Naive thymus-derived CD4-positive, alpha-beta T cell (primary cell): ENCODE measurements around the gene CEBPZ. TPM values are rescaled to one million over a fixed set of nuclear protein-coding genes. Genes with fewer than 3 reads are reported as not detected.
"Not testable (repeated sequence)": the region's sequence is repeated elsewhere in the genome, so short reads cannot be mapped to it uniquely, and the experiment has no call there.

ENCODE experiments used
- ATAC-seq: fragments of 150-1000 bp; cut with Tn5 transposase; 2 replicates; pipeline ENCODE4 v1.10.0; 2021; ENCODE audit warnings: mild to moderate bottlenecking, moderate library complexity
- CTCF ChIA-PET: fragments of 350-600 bp; sonication (Branson Sonifier 250); formaldehyde crosslinking; loops from one replicate; lab custom pipeline; 2021; ENCODE audit warnings: antibody characterized with exemption; lab: Charles Lee
- POLR2A ChIA-PET: fragments of 350-600 bp; sonication (Branson Sonifier 250); formaldehyde crosslinking; loops from one replicate; lab custom pipeline; 2021; ENCODE audit warnings: antibody characterized with exemption, inconsistent platforms; lab: Charles Lee
- DNase-seq, 9 donors: peaks; one replicate each; pipeline versions ENCODE4 v3.0.0 to v3.0.0-alpha.2; 2020 to 2022; ENCODE audit warnings: mixed read lengths in 1 of 9
- H3K27ac ChIP-seq: one replicate; pipeline ENCODE4 v1.7.0; 2013; ENCODE audit warnings: mild to moderate bottlenecking, low read depth, low read length, moderate library complexity
- H3K27me3 ChIP-seq, 2 donors: one replicate each; pipeline ENCODE4 v1.7.0; 2013; ENCODE audit warnings: low read length in 2 of 2, mild to moderate bottlenecking in 2 of 2, moderate library complexity in 2 of 2; ENCODE audit not compliant: control insufficient read depth in 2 of 2, insufficient read depth in 2 of 2
- H3K36me3 ChIP-seq, 3 experiments: 1 replicate in 2 of 3; 2 replicates in 1 of 3; pipeline ENCODE4 v1.7.0; 2013; ENCODE audit warnings: low read length in 3 of 3, mild to moderate bottlenecking in 3 of 3, moderate library complexity in 1 of 3; ENCODE audit not compliant: insufficient read depth in 3 of 3, control insufficient read depth in 2 of 3
- H3K4me1 ChIP-seq, 2 donors: one replicate each; pipeline ENCODE4 v1.7.0; 2013; ENCODE audit warnings: low read length in 2 of 2, mild to moderate bottlenecking in 2 of 2, moderate library complexity in 1 of 2; ENCODE audit not compliant: control insufficient read depth in 2 of 2, insufficient read depth in 2 of 2
- H3K4me3 ChIP-seq: 2 replicates; pipeline ENCODE4 v1.7.0; 2013; ENCODE audit warnings: mild to moderate bottlenecking, low read length
- H3K9me3 ChIP-seq, 3 experiments: 1 replicate in 2 of 3; 2 replicates in 1 of 3; pipeline ENCODE4 v1.7.0; 2013; ENCODE audit warnings: low read length in 3 of 3; ENCODE audit not compliant: control insufficient read depth in 2 of 3
- H3K27ac Mint-ChIP-seq, 9 donors: one replicate each; pipeline ENCODE4 v1.8.0; 2020 to 2022; ENCODE audit warnings: mixed read lengths in 9 of 9, mild to moderate bottlenecking in 8 of 9, moderate library complexity in 5 of 9, inconsistent platforms in 2 of 9
- H3K27me3 Mint-ChIP-seq, 5 donors: one replicate each; pipeline ENCODE4 v1.8.0; 2021 to 2022; ENCODE audit warnings: mixed read lengths in 5 of 5, mild to moderate bottlenecking in 1 of 5
- H3K36me3 Mint-ChIP-seq, 5 donors: one replicate each; pipeline ENCODE4 v1.8.0; 2020 to 2022; ENCODE audit warnings: mixed read lengths in 5 of 5, mild to moderate bottlenecking in 3 of 5, inconsistent platforms in 1 of 5
- H3K4me1 Mint-ChIP-seq, 7 donors: one replicate each; pipeline ENCODE4 v1.8.0; 2020 to 2022; ENCODE audit warnings: mixed read lengths in 7 of 7, mild to moderate bottlenecking in 3 of 7, inconsistent platforms in 1 of 7
- H3K4me3 Mint-ChIP-seq, 10 donors: one replicate each; pipeline ENCODE4 v1.8.0; 2020 to 2022; ENCODE audit warnings: mild to moderate bottlenecking in 10 of 10, mixed read lengths in 10 of 10, moderate library complexity in 6 of 10, inconsistent platforms in 2 of 10
- H3K9me3 Mint-ChIP-seq, 11 donors: one replicate each; pipeline ENCODE4 v1.8.0; 2020 to 2022; ENCODE audit warnings: mixed read lengths in 11 of 11, mild to moderate bottlenecking in 4 of 11, inconsistent platforms in 1 of 11, moderate library complexity in 1 of 11
- intact Hi-C, 2 donors: fragments of 100-400 bp; cut with micrococcal nuclease; formaldehyde crosslinking; loops; one replicate each; pipeline ENCODE4 v1.15.1; 2023
- polyA plus RNA-seq, 2 donors: library from polyadenylated mRNA; unstranded; fragments of 300-500 nt; fragmentation: Illumina TruSeq; gene quantifications; one replicate each; pipeline ENCODE4 v1.2.3, GENCODE V29; 2021
- total RNA-seq, 6 experiments: library from RNA in 5 of 6; stranded (reverse) in 5 of 6; gene quantifications; 1 replicate in 5 of 6; 2 replicates in 1 of 6; pipeline ENCODE4 v1.2.3 and lab custom pipeline; 2021 to 2026

Gene CEBPZ
- total and polyA plus RNA-seq, 7 experiments from 2014 or later: 27.1 to 67.6 (median 55.5) TPM

DNA sequence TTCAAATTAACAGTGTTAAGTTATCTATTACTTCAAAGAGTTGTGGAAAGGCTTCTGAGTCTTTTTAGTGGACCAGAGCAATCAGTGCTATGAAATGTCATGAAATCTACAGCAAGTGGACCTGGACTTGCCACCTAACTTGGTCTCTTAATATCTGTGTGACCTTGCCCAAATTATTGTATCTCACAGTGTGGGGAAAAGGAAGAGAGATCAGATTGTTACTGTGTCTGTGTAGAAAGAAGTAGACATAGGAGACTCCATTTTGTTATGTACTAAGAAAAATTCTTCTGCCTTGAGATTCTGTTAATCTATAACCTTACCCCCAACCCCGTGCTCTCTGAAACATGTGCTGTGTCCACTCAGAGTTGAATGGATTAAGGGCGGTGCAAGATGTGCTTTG lies 6.3 kb downstream of the CEBPZ start:
- H3K36me3 Mint-ChIP-seq: peaks cover 7 to 54% (median 33%) of the 10 kb centered on the region in 5 donors
- H3K9me3 Mint-ChIP-seq, POLR2A ChIA-PET, intact Hi-C loops, DNase-seq, ATAC-seq, H3K27me3 Mint-ChIP-seq, H3K27me3 ChIP-seq, CTCF ChIA-PET, H3K27ac ChIP-seq, H3K4me3 ChIP-seq, H3K9me3 ChIP-seq: not testable (repeated sequence)
- H3K4me3 Mint-ChIP-seq: peak overlapping the region in 7 of 10 donors; percentile 1 to 46 (median 28)
- H3K27ac Mint-ChIP-seq: peak overlapping the region in 1 of 9 donors; percentile 28
- H3K36me3 ChIP-seq: peaks cover 0 to 34% (median 19%) of the 10 kb centered on the region in 3 experiments
- H3K4me1 ChIP-seq: peaks cover 9 to 25% of the 10 kb centered on the region in 2 donors
- peaks cover 41 to 76% (median 65%) of the 10 kb centered on the region in 7 donors for H3K4me1 Mint-ChIP-seq

- peak overlapping the region in 1 of 10 donors; percentile 18 for H3K4me3 Mint-ChIP-seq
- POLR2A ChIA-PET: interaction anchor here (0.6 kb wide), 1 partner anchor 14 kb away, joined by 4 read pairs; no protein-coding TSS in a partner anchor
Observed at GRCh38 chr2:37224063-37224462, 7.3 kb downstream of the CEBPZ start.

DNA sequence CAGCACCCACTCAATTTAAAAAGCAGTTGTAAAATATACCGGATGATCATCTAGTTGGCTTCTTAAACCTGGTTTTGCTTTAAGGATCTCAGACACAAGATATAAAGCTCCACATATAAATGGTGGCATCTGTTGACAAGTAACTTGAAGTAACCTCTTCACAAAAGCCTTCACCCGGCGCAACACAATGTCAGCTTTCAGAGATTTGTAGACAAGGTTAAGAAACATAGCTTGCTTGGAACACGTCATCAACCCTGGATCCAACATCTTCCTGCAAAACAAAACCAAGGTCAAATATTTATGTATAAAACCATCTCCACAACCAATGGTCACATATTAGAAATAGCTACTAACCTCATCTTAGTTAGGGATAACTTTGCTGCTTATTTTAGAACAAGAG lies 8.3 kb downstream of the CEBPZ start:
- Mint-ChIP-seq H3K4me1 (peaks cover 33 to 62% (median 55%) of the 10 kb centered on the region in 7 donors), H3K27me3 (no peaks in the 10 kb centered on the region), H3K36me3 (peaks cover 7 to 58% (median 37%) of the 10 kb centered on the region in 5 donors), H3K4me3 (peak overlapping the region in 3 of 10 donors; percentile 6 to 25 (median 14)), H3K9me3 (peaks cover 0 to 1% (median 0%) of the 10 kb centered on the region in 11 donors), H3K27ac (peak overlapping the region in 4 of 9 donors; percentile 28 to 72 (median 50))
- ChIA-PET POLR2A (no interaction called here), CTCF (interaction anchor here (0.6 to 1.4 kb wide), 3 partner anchors 8 to 429 kb away, joined by 3 to 5 read pairs (median 3); partner anchors contain the start of genes CEBPZ and NDUFAF7)
- ATAC-seq (no peak), DNase-seq (no peak)
- no peak overlapping the region for H3K4me3 ChIP-seq
- H3K27ac ChIP-seq: no peak overlapping the region
- peaks cover 4 to 15% of the 10 kb centered on the region in 2 donors for H3K4me1 ChIP-seq
- H3K27me3 ChIP-seq: no peaks in the 10 kb centered on the region
- peaks cover 0 to 41% (median 15%) of the 10 kb centered on the region in 3 experiments for H3K36me3 ChIP-seq
- intact Hi-C loops: no loop called here
- H3K9me3 ChIP-seq: no peaks in the 10 kb centered on the region

More at GRCh38 chr2:37224063-37224462, 7.3 kb downstream of the CEBPZ start:
- Histone ChIP-seq H3K9me3 (no peaks in the 10 kb centered on the region), H3K36me3 (peaks cover 0 to 39% (median 19%) of the 10 kb centered on the region in 3 experiments), H3K4me3 (no peak overlapping the region), H3K27me3 (no peaks in the 10 kb centered on the region), H3K27ac (no peak overlapping the region), H3K4me1 (peaks cover 4 to 15% of the 10 kb centered on the region in 2 donors)
- intact Hi-C loops: no loop called here
- Mint-ChIP-seq H3K36me3 (peaks cover 7 to 54% (median 33%) of the 10 kb centered on the region in 5 donors), H3K4me1 (peaks cover 36 to 70% (median 61%) of the 10 kb centered on the region in 7 donors), H3K9me3 (peaks cover 0 to 1% (median 0%) of the 10 kb centered on the region in 11 donors), H3K27me3 (no peaks in the 10 kb centered on the region), H3K27ac (peak overlapping the region in 1 of 9 donors; percentile 85)
- DNase-seq: no peak
- ATAC-seq: no peak
- CTCF ChIA-PET: interaction anchor here (0.7 to 1.0 kb wide), 2 partner anchors 55 to 257 kb away, joined by 3 to 4 read pairs; no protein-coding TSS in a partner anchor

- Histone ChIP-seq H3K9me3 (no peaks in the 10 kb centered on the region), H3K36me3 (peaks cover 7 to 47% (median 16%) of the 10 kb centered on the region in 3 experiments), H3K27ac (no peak overlapping the region), H3K4me3 (no peak overlapping the region), H3K27me3 (no peaks in the 10 kb centered on the region), H3K4me1 (no peaks in the 10 kb centered on the region)
- no peaks in the 10 kb centered on the region for H3K9me3 Mint-ChIP-seq
- intact Hi-C loops: no loop called here
- ChIA-PET CTCF (interaction anchor here (0.6 kb wide), 1 partner anchor 53 kb away, joined by 3 read pairs; no protein-coding TSS in a partner anchor), POLR2A (interaction anchor here (1.3 kb wide), 1 partner anchor 10 kb away, joined by 4 read pairs; no protein-coding TSS in a partner anchor)
- H3K36me3 Mint-ChIP-seq: peaks cover 3 to 47% (median 32%) of the 10 kb centered on the region in 5 donors
- DNase-seq: no peak
- no peak for ATAC-seq
- H3K27me3 Mint-ChIP-seq: no peaks in the 10 kb centered on the region
- H3K27ac Mint-ChIP-seq: no peak overlapping the region
- no peak overlapping the region for H3K4me3 Mint-ChIP-seq
- peaks cover 14 to 34% (median 25%) of the 10 kb centered on the region in 7 donors for H3K4me1 Mint-ChIP-seq
Observed at GRCh38 chr2:37219046-37219445, 12.3 kb downstream of the CEBPZ start.

DNA sequence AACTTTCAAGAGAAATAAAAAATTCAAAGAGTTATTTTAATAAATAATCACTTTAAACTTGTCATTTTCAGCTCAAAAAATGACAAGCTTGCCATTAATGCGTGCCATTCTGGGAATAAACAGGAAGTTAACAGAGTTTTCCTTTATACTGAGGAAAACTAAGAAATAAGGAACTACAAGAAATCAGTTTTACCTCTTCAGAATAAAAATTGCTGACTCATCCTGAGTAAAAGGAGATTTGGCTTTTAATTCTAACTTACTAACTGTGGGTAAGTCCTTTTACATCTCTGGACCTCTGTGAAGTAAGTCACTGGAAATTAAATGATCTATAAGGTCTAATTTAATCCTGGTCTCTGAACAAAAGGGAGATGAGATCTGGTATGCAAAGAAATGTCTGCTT lies 16.1 kb downstream of the CEBPZ start:
- peak overlapping the region in 4 of 9 donors; percentile 6 to 65 (median 17) for H3K27ac Mint-ChIP-seq
- intact Hi-C loops: no loop called here
- no peaks in the 10 kb centered on the region for H3K9me3 ChIP-seq
- peaks cover 0 to 11% (median 6%) of the 10 kb centered on the region in 7 donors for H3K4me1 Mint-ChIP-seq
- DNase-seq (no peak), ATAC-seq (no peak)
- H3K27me3 ChIP-seq: no peaks in the 10 kb centered on the region
- H3K4me1 ChIP-seq: no peaks in the 10 kb centered on the region
- H3K4me3 ChIP-seq: no peak overlapping the region
- peaks cover 0 to 10% (median 2%) of the 10 kb centered on the region in 11 donors for H3K9me3 Mint-ChIP-seq
- ChIA-PET POLR2A (interaction anchor here (0.6 to 1.5 kb wide), 4 partner anchors 15 to 61 kb away, joined by 3 to 9 read pairs (median 4); no protein-coding TSS in a partner anchor), CTCF (no interaction called here)
- no peaks in the 10 kb centered on the region for H3K27me3 Mint-ChIP-seq
- no peak overlapping the region for H3K27ac ChIP-seq
- no peak overlapping the region for H3K4me3 Mint-ChIP-seq
- peaks cover 9 to 50% (median 38%) of the 10 kb centered on the region in 5 donors for H3K36me3 Mint-ChIP-seq
- peaks cover 19 to 63% (median 30%) of the 10 kb centered on the region in 3 experiments for H3K36me3 ChIP-seq

- POLR2A ChIA-PET: no interaction called here
- H3K4me3 ChIP-seq: no peak overlapping the region
- no peak for DNase-seq
- no peaks in the 10 kb centered on the region for H3K27me3 Mint-ChIP-seq
- intact Hi-C loops: no loop called here
- H3K9me3 ChIP-seq: peaks cover 0 to 22% (median 0%) of the 10 kb centered on the region in 3 experiments
- H3K36me3 ChIP-seq: peaks cover 24 to 78% (median 46%) of the 10 kb centered on the region in 3 experiments
- H3K27me3 ChIP-seq: no peaks in the 10 kb centered on the region
- H3K4me1 Mint-ChIP-seq: peaks cover 12 to 20% (median 16%) of the 10 kb centered on the region in 7 donors
- H3K9me3 Mint-ChIP-seq: peaks cover 9 to 43% (median 30%) of the 10 kb centered on the region in 11 donors
- H3K4me1 ChIP-seq: no peaks in the 10 kb centered on the region
- no peak for ATAC-seq
- peak overlapping the region in 1 of 10 donors; percentile 5 for H3K4me3 Mint-ChIP-seq
- CTCF ChIA-PET: interaction anchor here (0.6 kb wide), 1 partner anchor 232 kb away, joined by 3 read pairs; no protein-coding TSS in a partner anchor
- peaks cover 36 to 78% (median 67%) of the 10 kb centered on the region in 5 donors for H3K36me3 Mint-ChIP-seq
- H3K27ac Mint-ChIP-seq: peak overlapping the region in 5 of 9 donors; percentile 1 to 61 (median 13)
- no peak overlapping the region for H3K27ac ChIP-seq
Observed at GRCh38 chr2:37211939-37212338, 19.5 kb downstream of the CEBPZ start.
